ENCODE results near the gene KLHL20.
"Not testable (repeated sequence)": the region's sequence is repeated elsewhere in the genome, so short reads cannot be mapped to it uniquely, and the experiment has no call there.

The KLHL20 gene

GRCh38 chr1:173764331-173764730 is 49.5 kb downstream of the KLHL20 start:
- H3K36me3 ChIP-seq (ENCODE audit: control insufficient read depth in 1 of 2, insufficient read depth in 2 of 2, low read length in 2 of 2); H2BK5ac ChIP-seq (ENCODE audit: low read depth, low read length, poor library complexity); H3K23ac ChIP-seq (ENCODE audit: low read length); H3K79me1 ChIP-seq (ENCODE audit: low read length); DNase-seq; H3K4ac ChIP-seq (ENCODE audit: low read depth, low read length); H3K79me2 ChIP-seq (ENCODE audit: control insufficient read depth, insufficient read depth, low read length, poor library complexity); H3K4me2 ChIP-seq (ENCODE audit: low read length); H3K9me3 ChIP-seq (ENCODE audit: insufficient read depth, low read depth, low read length); H2AK5ac ChIP-seq (ENCODE audit: low read length); H3K18ac ChIP-seq (ENCODE audit: low read length); H4K8ac ChIP-seq (ENCODE audit: low read depth, low read length); H3K9ac ChIP-seq (ENCODE audit: low read length); H3K4me1 ChIP-seq (ENCODE audit: control insufficient read depth in 1 of 2, insufficient read depth in 2 of 2, low read length in 2 of 2); H4K12ac ChIP-seq (ENCODE audit: low read depth, low read length); H3K14ac ChIP-seq (ENCODE audit: low read length); H3K27me3 ChIP-seq (ENCODE audit: insufficient read depth, low read length); H3K27ac ChIP-seq (ENCODE audit: low read depth, low read length); H2AFZ ChIP-seq (ENCODE audit: insufficient read depth, low read length, poor library complexity); H4K91ac ChIP-seq (ENCODE audit: low read depth, low read length); H3K4me3 ChIP-seq (ENCODE audit: low read depth, low read length); H2BK12ac ChIP-seq (ENCODE audit: low read length); H2BK120ac ChIP-seq (ENCODE audit: insufficient read depth, low read length, poor library complexity): not testable (repeated sequence)
- WGBS (ENCODE audit: extremely low coverage, insufficient coverage, insufficient read length), result no CpG with 5 or more reads among the region's 6 CpGs

- H3K18ac ChIP-seq (ENCODE audit: low read length), result no peak overlapping the region
- no peak overlapping the region for H3K4ac ChIP-seq (ENCODE audit: low read depth, low read length)
- peaks cover 0 to 2% of the 10 kb centered on the region in 2 experiments for H3K36me3 ChIP-seq (ENCODE audit: control insufficient read depth in 1 of 2, insufficient read depth in 2 of 2, low read length in 2 of 2)
- H2AK5ac ChIP-seq (ENCODE audit: low read length), result no peak overlapping the region
- no peak overlapping the region for H3K9ac ChIP-seq (ENCODE audit: low read length)
- H3K9me3 ChIP-seq (ENCODE audit: insufficient read depth, low read depth, low read length), result no peaks in the 10 kb centered on the region
- H3K27ac ChIP-seq (ENCODE audit: low read depth, low read length), result no peak overlapping the region
- no peak overlapping the region for H3K14ac ChIP-seq (ENCODE audit: low read length)
- DNase-seq, result no peak
- no peak overlapping the region for H3K4me2 ChIP-seq (ENCODE audit: low read length)
- H3K27me3 ChIP-seq (ENCODE audit: insufficient read depth, low read length), result no peaks in the 10 kb centered on the region
- no peak overlapping the region for H2AFZ ChIP-seq (ENCODE audit: insufficient read depth, low read length, poor library complexity)
- no peaks in the 10 kb centered on the region for H3K79me2 ChIP-seq (ENCODE audit: control insufficient read depth, insufficient read depth, low read length, poor library complexity)
- no peak overlapping the region for H3K4me3 ChIP-seq (ENCODE audit: low read depth, low read length)
- no peak overlapping the region for H4K8ac ChIP-seq (ENCODE audit: low read depth, low read length)
- no peaks in the 10 kb centered on the region for H3K4me1 ChIP-seq (ENCODE audit: control insufficient read depth in 1 of 2, insufficient read depth in 2 of 2, low read length in 2 of 2)
- H2BK5ac ChIP-seq (ENCODE audit: low read depth, low read length, poor library complexity), result no peak overlapping the region
- no peak overlapping the region for H4K12ac ChIP-seq (ENCODE audit: low read depth, low read length)
- H2BK12ac ChIP-seq (ENCODE audit: low read length), result no peak overlapping the region
- no peak overlapping the region for H4K91ac ChIP-seq (ENCODE audit: low read depth, low read length)
- H3K79me1 ChIP-seq (ENCODE audit: low read length), result no peaks in the 10 kb centered on the region
- H3K23ac ChIP-seq (ENCODE audit: low read length), result no peak overlapping the region
- H2BK120ac ChIP-seq (ENCODE audit: insufficient read depth, low read length, poor library complexity), result no peak overlapping the region
- no CpG with 5 or more reads among the region's 2 CpGs for WGBS (ENCODE audit: extremely low coverage, insufficient coverage, insufficient read length)
Observed at GRCh38 chr1:173768206-173768605, 53.4 kb downstream of the KLHL20 start.

GRCh38 chr1:173768827-173769226 is 54.0 kb downstream of the KLHL20 start:
- H3K14ac ChIP-seq (ENCODE audit: low read length), result no peak overlapping the region

GRCh38 chr1:173770330-173770729 is 55.5 kb downstream of the KLHL20 start:
- H3K79me2 ChIP-seq (ENCODE audit: control insufficient read depth, insufficient read depth, low read length, poor library complexity); H3K27ac ChIP-seq (ENCODE audit: low read depth, low read length); H2AFZ ChIP-seq (ENCODE audit: insufficient read depth, low read length, poor library complexity); H2BK5ac ChIP-seq (ENCODE audit: low read depth, low read length, poor library complexity); H3K4me2 ChIP-seq (ENCODE audit: low read length); H3K9ac ChIP-seq (ENCODE audit: low read length); DNase-seq; H3K18ac ChIP-seq (ENCODE audit: low read length); H3K9me3 ChIP-seq (ENCODE audit: insufficient read depth, low read depth, low read length); H2BK12ac ChIP-seq (ENCODE audit: low read length); H2BK120ac ChIP-seq (ENCODE audit: insufficient read depth, low read length, poor library complexity); H3K4me1 ChIP-seq (ENCODE audit: control insufficient read depth in 1 of 2, insufficient read depth in 2 of 2, low read length in 2 of 2); H2AK5ac ChIP-seq (ENCODE audit: low read length); H3K36me3 ChIP-seq (ENCODE audit: control insufficient read depth in 1 of 2, insufficient read depth in 2 of 2, low read length in 2 of 2); H3K4ac ChIP-seq (ENCODE audit: low read depth, low read length); H3K14ac ChIP-seq (ENCODE audit: low read length); H4K12ac ChIP-seq (ENCODE audit: low read depth, low read length); H4K8ac ChIP-seq (ENCODE audit: low read depth, low read length); H3K4me3 ChIP-seq (ENCODE audit: low read depth, low read length); H3K27me3 ChIP-seq (ENCODE audit: insufficient read depth, low read length); H4K91ac ChIP-seq (ENCODE audit: low read depth, low read length); H3K23ac ChIP-seq (ENCODE audit: low read length); H3K79me1 ChIP-seq (ENCODE audit: low read length): not testable (repeated sequence)
- WGBS (ENCODE audit: extremely low coverage, insufficient coverage, insufficient read length), result no CpG with 5 or more reads among the region's 9 CpGs

More at GRCh38 chr1:173768827-173769226, 54.0 kb downstream of the KLHL20 start:
- no peaks in the 10 kb centered on the region for H3K4me1 ChIP-seq (ENCODE audit: control insufficient read depth in 1 of 2, insufficient read depth in 2 of 2, low read length in 2 of 2)
- no peak overlapping the region for H4K8ac ChIP-seq (ENCODE audit: low read depth, low read length)
- no peak overlapping the region for H2AFZ ChIP-seq (ENCODE audit: insufficient read depth, low read length, poor library complexity)
- H3K79me1 ChIP-seq (ENCODE audit: low read length), result no peaks in the 10 kb centered on the region
- peaks cover 0 to 2% of the 10 kb centered on the region in 2 experiments for H3K36me3 ChIP-seq (ENCODE audit: control insufficient read depth in 1 of 2, insufficient read depth in 2 of 2, low read length in 2 of 2)
- H3K23ac ChIP-seq (ENCODE audit: low read length), result no peak overlapping the region
- no peak overlapping the region for H4K12ac ChIP-seq (ENCODE audit: low read depth, low read length)
- H2BK5ac ChIP-seq (ENCODE audit: low read depth, low read length, poor library complexity), result no peak overlapping the region
- no peak overlapping the region for H2BK12ac ChIP-seq (ENCODE audit: low read length)
- H3K9me3 ChIP-seq (ENCODE audit: insufficient read depth, low read depth, low read length), result no peaks in the 10 kb centered on the region
- no peak overlapping the region for H2BK120ac ChIP-seq (ENCODE audit: insufficient read depth, low read length, poor library complexity)
- H2AK5ac ChIP-seq (ENCODE audit: low read length), result no peak overlapping the region
- H3K9ac ChIP-seq (ENCODE audit: low read length), result no peak overlapping the region
- H3K79me2 ChIP-seq (ENCODE audit: control insufficient read depth, insufficient read depth, low read length, poor library complexity), result no peaks in the 10 kb centered on the region
- no peak overlapping the region for H3K4me3 ChIP-seq (ENCODE audit: low read depth, low read length)
- WGBS (ENCODE audit: extremely low coverage, insufficient coverage, insufficient read length), result no CpG with 5 or more reads among the region's 3 CpGs
- no peak for DNase-seq
- H3K4ac ChIP-seq (ENCODE audit: low read depth, low read length), result no peak overlapping the region
- no peak overlapping the region for H4K91ac ChIP-seq (ENCODE audit: low read depth, low read length)
- no peak overlapping the region for H3K27ac ChIP-seq (ENCODE audit: low read depth, low read length)
- H3K18ac ChIP-seq (ENCODE audit: low read length), result no peak overlapping the region
- no peaks in the 10 kb centered on the region for H3K27me3 ChIP-seq (ENCODE audit: insufficient read depth, low read length)
- H3K4me2 ChIP-seq (ENCODE audit: low read length), result no peak overlapping the region
